ENCODE results near the gene ATG4A.

DNA sequence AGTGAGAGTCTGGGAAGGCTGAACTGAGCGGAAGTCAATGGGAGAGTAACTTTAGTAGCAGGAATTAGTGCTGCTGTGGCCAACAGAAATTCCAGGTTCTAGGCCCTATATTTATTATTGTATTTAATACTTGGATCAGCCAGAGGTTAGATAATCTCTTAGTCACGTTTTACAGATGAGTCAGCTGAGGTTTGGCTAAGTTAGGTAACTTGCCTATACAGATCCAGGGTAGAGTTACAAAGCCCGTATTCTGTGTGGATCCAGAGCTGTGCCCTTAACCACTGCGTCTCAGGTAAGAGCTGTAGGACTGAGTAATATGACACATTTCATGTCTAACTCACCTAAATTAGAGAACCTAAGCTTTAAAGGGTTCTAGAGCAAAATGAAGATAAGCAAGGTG lies 20.7 kb upstream of the ATG4A start:
- TF ChIP-seq EZH2 (IDR thresholded peaks at IDR 0.05; ENCODE audit: insufficient read depth, poor library complexity, severe bottlenecking) (no peak), EZH2phosphoT487 (IDR thresholded peaks at IDR 0.05; ENCODE audit: insufficient read depth, low read depth) (no peak)

Measured in GM23248 (cell line).